HepG2 (cell line): ENCODE measurements around the gene LSMEM2. TPM values are rescaled to one million over a fixed set of nuclear protein-coding genes. Genes with fewer than 3 reads are reported as not detected.

Source experiments
- ARNTL ChIP-seq: sonication (generic); formaldehyde crosslinking; IDR thresholded peaks from 2 replicates; pipeline ENCODE4 v1.4.0; 2020; ENCODE audit warnings: mild to moderate bottlenecking, missing genetic modification reagents
- BCL3 ChIP-seq: sonication (generic); formaldehyde crosslinking; IDR thresholded peaks from 2 replicates; pipeline ENCODE4 v1.5.1; 2020; ENCODE audit warnings: mild to moderate bottlenecking, missing genetic modification reagents, moderate library complexity
- E2F1 ChIP-seq: sonication (generic); formaldehyde crosslinking; IDR thresholded peaks from 2 replicates; pipeline ENCODE4 v1.5.0; 2020; ENCODE audit warnings: missing genetic modification reagents
- ELK4 ChIP-seq: sonication (generic); formaldehyde crosslinking; IDR thresholded peaks from 2 replicates; pipeline ENCODE4 v1.9.0; 2021; ENCODE audit warnings: missing genetic modification reagents, borderline replicate concordance
- GABPB1 ChIP-seq: IDR thresholded peaks from 2 replicates; pipeline ENCODE4 v1.6.1; 2016; ENCODE audit warnings: mild to moderate bottlenecking, missing genetic modification reagents, moderate library complexity, missing compliant biosample characterization
- GTF3A ChIP-seq: sonication (generic); formaldehyde crosslinking; conservative IDR thresholded peaks from 2 replicates; pipeline ENCODE4 v1.4.0; 2020; ENCODE audit warnings: mild to moderate bottlenecking, missing genetic modification reagents
- KDM1A ChIP-seq: IDR thresholded peaks from 2 replicates; pipeline ENCODE4 v1.6.1; 2016; ENCODE audit warnings: missing compliant biosample characterization
- KDM3A ChIP-seq: IDR thresholded peaks from 2 replicates; pipeline ENCODE4 v1.6.1; 2018; ENCODE audit warnings: low read depth, missing compliant biosample characterization
- MTF1 ChIP-seq: sonication (generic); formaldehyde crosslinking; IDR thresholded peaks from 2 replicates; pipeline ENCODE4 v1.5.0; 2020; ENCODE audit warnings: missing genetic modification reagents
- PRDM10 ChIP-seq: sonication (generic); formaldehyde crosslinking; IDR thresholded peaks from 2 replicates; pipeline ENCODE4 v1.4.0; 2020; ENCODE audit warnings: low read depth, missing genetic modification reagents
- SMARCC2 ChIP-seq: fragments of 450-650 bp; IDR thresholded peaks from 2 replicates; pipeline ENCODE4 v1.6.1; 2017; ENCODE audit warnings: antibody characterized with exemption, mild to moderate bottlenecking
- SOX6 ChIP-seq, 2 experiments: fragments of 450-650 bp in 1 of 2; sonication (generic) in 1 of 2; formaldehyde crosslinking in 1 of 2; IDR thresholded peaks; 2 replicates each; pipeline versions ENCODE4 v1.4.0 to v1.6.1; 2017 to 2020; ENCODE audit warnings: antibody characterized with exemption in 1 of 2, mild to moderate bottlenecking in 1 of 2, missing genetic modification reagents in 1 of 2
- SP140L ChIP-seq: sonication (generic); formaldehyde crosslinking; IDR thresholded peaks from 2 replicates; pipeline ENCODE4 v1.4.0; 2020; ENCODE audit warnings: missing genetic modification reagents, borderline replicate concordance
- SPEN ChIP-seq: sonication (generic); formaldehyde crosslinking; IDR thresholded peaks from 2 replicates; pipeline ENCODE4 v1.5.1; 2020; ENCODE audit warnings: low read depth, mild to moderate bottlenecking, missing genetic modification reagents
- SRY ChIP-seq: sonication (generic); formaldehyde crosslinking; IDR thresholded peaks from 2 replicates; pipeline ENCODE4 v1.8.0; 2022; ENCODE audit warnings: mild to moderate bottlenecking, missing genetic modification reagents
- ZBTB20 ChIP-seq: sonication (generic); formaldehyde crosslinking; IDR thresholded peaks from 2 replicates; pipeline ENCODE4 v1.8.1; 2023; ENCODE audit warnings: missing genetic modification reagents, low read depth, mild to moderate bottlenecking, borderline replicate concordance
- ZFP90 ChIP-seq: sonication (generic); formaldehyde crosslinking; IDR thresholded peaks from 2 replicates; pipeline ENCODE4 v1.8.0; 2022; ENCODE audit warnings: missing genetic modification reagents, mild to moderate bottlenecking, inconsistent platforms, borderline replicate concordance
- ZMYM2 ChIP-seq: sonication (generic); formaldehyde crosslinking; IDR thresholded peaks from 2 replicates; pipeline ENCODE4 v1.8.0; 2022; ENCODE audit warnings: mild to moderate bottlenecking, missing genetic modification reagents
- ZNF10 ChIP-seq: sonication (generic); formaldehyde crosslinking; IDR thresholded peaks from 2 replicates; pipeline ENCODE4 v1.4.0; 2020; ENCODE audit warnings: mild to moderate bottlenecking, low read depth, missing genetic modification reagents, borderline replicate concordance
- ZNF234 ChIP-seq: sonication (generic); formaldehyde crosslinking; conservative IDR thresholded peaks from 2 replicates; pipeline ENCODE4 v1.5.1; 2020; ENCODE audit warnings: mild to moderate bottlenecking, missing genetic modification reagents
- ZNF512 ChIP-seq: sonication (generic); formaldehyde crosslinking; IDR thresholded peaks from 2 replicates; pipeline ENCODE4 v1.4.0; 2020; ENCODE audit warnings: mild to moderate bottlenecking, missing genetic modification reagents
- polyA plus RNA-seq, 8 experiments: library from polyadenylated mRNA; depleted of rRNA in 3 of 8; stranded (reverse) in 7 of 8; unstranded in 1 of 8; fragments of >200 nt; fragmentation: Illumina TruSeq in 4 of 8; extraction: Trizol in 4 of 8; gene quantifications; 2 replicates each; pipeline versions ENCODE4 v1.2.1 to v1.2.3, GENCODE V29; 2011 to 2016; ENCODE audit warnings: low read depth in 4 of 8, missing spikeins in 1 of 8, mixed read lengths in 1 of 8; ENCODE audit not compliant: insufficient read depth in 1 of 8
- total RNA-seq, 5 experiments: library from RNA; depleted of rRNA; stranded (reverse); fragments of >200 nt; fragmentation: Illumina TruSeq; extraction: Trizol; gene quantifications; 2 replicates each; pipeline ENCODE4 v1.2.3, GENCODE V29; 2016; ENCODE audit warnings: low read depth in 1 of 5

Gene LSMEM2
- total and polyA plus RNA-seq, 2 of the 13 experiments (the other 11 are each of a cell fraction or from before 2014, with no cell fraction given), result 0.07 to 0.41 TPM

- TF ChIP-seq E2F1 (CRISPR knock-in tag) (no peak), ELK4 (CRISPR knock-in tag) (no peak), KDM3A (CRISPR knock-in tag) (no peak), ZNF234 (CRISPR knock-in tag) (no peak), SP140L (CRISPR knock-in tag) (no peak), ZFP90 (CRISPR knock-in tag) (peak; percentile 49; the same call in 1 of the 2 replicates), ZMYM2 (CRISPR knock-in tag) (no peak), BCL3 (CRISPR knock-in tag) (no peak), SPEN (0 out of 2 replicates have a peak, but pooled peaks have one; percentile 27), ZNF512 (CRISPR knock-in tag) (no peak), ZBTB20 (CRISPR knock-in tag) (0 out of 2 replicates have a peak, but pooled peaks have one; percentile 43), SRY (CRISPR knock-in tag) (no peak), MTF1 (CRISPR knock-in tag) (no peak), GABPB1 (CRISPR knock-in tag) (peak; percentile 84), SMARCC2 (no peak), ZNF10 (CRISPR knock-in tag) (no peak), KDM1A (no peak), SOX6 (IDR thresholded peaks at IDR 0.05) (no peak), SOX6 (CRISPR knock-in tag; IDR thresholded peaks at IDR 0.05) (peak; percentile 45), ARNTL (CRISPR knock-in tag) (no peak), GTF3A (CRISPR knock-in tag) (no peak), PRDM10 (peak; percentile 75)
Measured at GRCh38 chr3:50245831-50246516, 32.9 kb upstream of the LSMEM2 start (continued).
